Stimulated activated CD8-positive, alpha-beta memory T cell treated with anti-CD3 and anti-CD28 coated beads, Interleukin-15, amount 100 ng/mL, for 48 hours (primary cell): ENCODE data around the gene OFD1.
A peak's percentile ranks its signal among the peaks of the same experiment; 100 is the strongest.

Source experiments
- DNase-seq, 2 donors: peaks; one replicate each; pipeline ENCODE4 v3.0.0-alpha.2; 2020; ENCODE audit warnings: low read depth in 2 of 2

The OFD1 gene

GRCh38 chrX:13734278-13735172 is at the start of gene OFD1, which contains the start of gene TRAPPC2:
OFD1 (plus strand) TSS chrX:13734748; CDS start chrX:13735072, 324 bp downstream.
TRAPPC2 (minus strand) TSS chrX:13734620; CDS start chrX:13719963, 14,657 bp downstream.
- peak; percentile 83 to 86 for DNase-seq

- no peak for DNase-seq
Measured at GRCh38 chrX:13685126-13685763, 49.3 kb upstream of the OFD1 start.

- no peak for DNase-seq
Measured at GRCh38 chrX:13687203-13687602, 47.3 kb upstream of the OFD1 start.

- DNase-seq: no peak
Measured at GRCh38 chrX:13688384-13688957, 46.1 kb upstream of the OFD1 start.

DNA sequence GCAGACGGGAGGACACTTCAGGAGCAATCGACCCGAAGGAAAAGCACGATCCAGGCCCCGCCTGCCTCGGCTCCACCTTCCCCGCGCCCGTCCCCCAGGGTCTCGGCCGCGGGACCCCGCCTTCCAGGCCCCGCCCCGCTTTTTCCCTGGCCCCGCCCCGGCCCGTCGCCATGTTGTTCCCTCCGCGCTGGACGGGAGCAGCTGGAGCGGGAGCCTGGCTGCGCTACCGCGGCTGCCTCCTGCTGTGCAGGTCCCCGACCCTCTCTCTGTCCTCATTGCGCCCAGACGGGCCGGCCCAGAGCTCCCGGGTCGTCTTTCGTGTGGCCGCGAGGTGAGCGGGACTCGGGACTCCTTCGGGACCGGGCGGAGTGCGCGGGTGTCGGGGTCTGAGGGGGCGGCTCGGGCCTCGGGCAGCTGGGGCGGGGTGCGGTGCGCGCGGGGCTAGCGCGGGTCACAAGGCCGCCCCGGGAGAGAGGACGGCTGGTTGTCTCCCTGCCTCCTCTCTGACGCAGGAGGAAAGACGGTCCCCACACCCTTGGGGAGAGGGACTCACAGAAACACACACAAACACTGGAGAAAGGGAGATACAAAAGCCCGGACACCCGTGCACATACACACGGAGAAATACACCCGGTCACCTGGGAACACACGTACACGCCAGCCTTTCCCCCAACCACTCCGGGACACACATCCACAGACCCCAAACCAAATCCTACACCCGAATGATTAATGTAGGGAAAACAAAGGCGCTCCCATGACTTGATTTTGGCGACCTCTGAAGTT is 45.4 kb upstream of the OFD1 start, which contains the start of gene RAB9A:
Gene RAB9A (plus strand): TSS at position 171 of the 783 bp plus-strand sequence. CDS start 19,619 bp downstream, outside the sequence.
- DNase-seq: peak; percentile 71 to 76

DNA sequence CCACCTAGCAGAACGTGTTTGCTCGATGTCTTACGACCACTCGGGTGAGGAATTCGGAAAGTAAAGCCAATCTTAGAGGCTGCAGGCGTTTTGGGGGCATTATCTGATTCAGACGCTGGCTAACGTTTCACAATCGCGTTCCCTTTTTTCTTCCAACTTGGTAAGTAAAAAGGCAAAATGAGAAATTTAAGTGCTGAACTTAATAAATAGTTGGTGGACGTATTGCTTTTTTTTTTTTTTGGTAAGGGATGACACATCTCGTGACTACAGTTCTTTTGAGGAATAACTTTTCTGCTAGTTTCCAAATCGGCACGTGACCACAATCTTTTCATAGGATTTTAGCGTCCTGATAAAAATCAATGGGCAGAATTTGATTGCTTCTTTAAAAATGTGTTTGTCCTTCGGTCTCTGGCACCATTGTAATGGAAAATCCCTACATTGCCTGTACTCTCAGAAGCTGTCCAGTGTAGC is 44.8 kb upstream of the OFD1 start:
- no peak for DNase-seq

DNA sequence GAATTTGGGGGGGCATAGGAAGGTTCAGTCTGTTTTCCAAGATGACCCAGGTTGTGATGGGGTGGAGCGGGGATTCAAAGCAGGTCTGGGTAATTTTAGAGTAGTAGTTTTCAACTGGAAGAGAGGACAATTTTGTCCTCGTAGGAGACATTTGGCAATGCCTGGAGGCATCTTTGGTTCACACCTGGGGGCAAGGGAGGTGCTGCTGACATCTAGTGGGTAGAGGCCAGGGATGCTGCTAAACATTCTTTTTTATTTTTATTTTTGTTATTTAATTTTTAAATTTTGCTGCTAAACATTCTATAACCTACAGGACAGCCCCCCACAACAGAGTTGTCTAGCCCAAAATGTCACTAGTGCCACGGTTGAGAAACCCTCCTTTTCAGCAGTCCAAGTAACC is 43.7 kb upstream of the OFD1 start:
- DNase-seq: no peak

GRCh38 chrX:13691841-13692371 is 42.6 kb upstream of the OFD1 start:
- DNase-seq: no peak

DNA sequence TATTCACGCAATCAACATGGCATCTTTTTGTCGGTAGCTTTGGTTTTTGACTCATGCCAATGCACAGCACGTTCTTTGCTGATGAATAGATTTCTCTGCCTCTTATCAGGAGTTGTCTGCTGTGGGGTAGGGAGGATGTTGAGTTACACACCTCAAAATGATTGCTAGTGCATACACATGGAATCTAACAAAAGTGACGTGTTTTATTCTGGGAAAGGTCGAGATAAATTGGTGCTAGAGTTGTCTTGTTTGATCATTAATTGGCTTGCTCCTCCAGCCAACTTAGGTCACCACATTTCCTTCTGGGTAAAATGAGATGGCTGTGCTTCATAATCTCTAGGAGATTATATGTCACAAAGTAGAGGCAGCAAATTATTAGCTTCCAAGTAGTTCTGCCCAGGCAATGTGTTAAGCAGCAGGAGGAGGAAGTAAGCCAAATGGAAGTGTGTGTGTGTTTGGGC is 41.7 kb upstream of the OFD1 start:
- DNase-seq: no peak

GRCh38 chrX:13693341-13693961 is 41.1 kb upstream of the OFD1 start:
- DNase-seq: no peak

- DNase-seq: no peak
Measured at GRCh38 chrX:13694359-13694758, 40.2 kb upstream of the OFD1 start.

DNA sequence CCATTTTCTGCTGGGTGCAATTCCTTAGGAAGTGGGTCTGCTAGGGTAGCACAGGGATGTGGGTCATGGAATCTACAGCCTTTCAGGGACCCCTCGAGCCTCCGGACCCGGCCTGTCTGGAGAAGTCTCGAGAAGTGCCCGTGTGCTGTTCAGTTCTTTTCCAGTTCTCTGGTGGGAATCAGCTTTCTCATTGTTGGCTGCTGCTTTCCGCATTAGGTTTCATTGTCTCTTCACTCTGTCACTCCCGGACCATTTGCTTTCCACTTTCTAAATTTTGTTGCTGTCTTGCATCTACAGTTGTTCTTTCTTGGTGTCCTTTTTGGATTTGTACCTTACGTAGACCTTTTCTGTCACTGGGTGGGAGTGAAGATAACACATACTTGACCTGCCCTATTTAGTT is 39.6 kb upstream of the OFD1 start:
- no peak for DNase-seq

- no peak for DNase-seq
Measured at GRCh38 chrX:13695601-13696115, 38.9 kb upstream of the OFD1 start.

DNA sequence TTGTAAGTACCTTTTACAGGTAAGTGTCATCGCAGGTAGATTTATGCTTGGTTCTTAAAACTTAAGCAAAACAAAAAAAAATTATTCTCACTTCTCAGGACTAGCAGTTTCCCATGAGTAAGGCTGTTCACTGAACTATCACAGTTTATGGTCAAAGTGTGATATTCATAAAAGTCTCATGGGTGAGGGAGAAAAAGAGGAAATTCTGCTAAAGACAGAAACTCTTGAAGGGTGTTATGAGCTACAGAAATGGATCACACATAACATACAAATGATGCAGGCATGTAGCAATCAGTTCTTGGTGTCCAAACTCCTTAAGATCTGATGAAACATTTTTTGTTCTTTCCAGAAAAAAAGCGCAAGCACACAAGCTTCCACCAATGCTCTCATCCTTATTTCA is 37.1 kb upstream of the OFD1 start:
- DNase-seq: no peak

DNA sequence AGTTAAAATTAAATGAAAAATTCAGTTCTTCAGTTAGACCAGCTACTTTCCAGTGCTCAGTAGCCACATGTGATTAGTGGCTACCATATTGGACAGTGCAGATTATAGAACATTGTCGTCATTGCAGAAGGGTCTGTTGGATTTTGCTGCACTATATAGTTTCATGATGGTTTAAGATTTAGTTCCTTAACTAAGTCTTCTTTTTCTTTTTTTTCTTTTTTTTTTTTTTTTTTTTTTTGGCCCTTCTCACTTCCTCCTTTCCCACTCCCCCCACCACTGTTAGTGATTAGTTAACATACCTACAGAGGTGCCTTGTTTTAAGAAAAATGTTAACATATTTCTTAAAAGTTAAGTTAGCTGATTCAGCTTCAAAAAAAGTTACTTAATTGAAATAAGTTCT is 36.6 kb upstream of the OFD1 start:
- no peak for DNase-seq

GRCh38 chrX:13698432-13698831 is 36.1 kb upstream of the OFD1 start:
- no peak for DNase-seq

DNA sequence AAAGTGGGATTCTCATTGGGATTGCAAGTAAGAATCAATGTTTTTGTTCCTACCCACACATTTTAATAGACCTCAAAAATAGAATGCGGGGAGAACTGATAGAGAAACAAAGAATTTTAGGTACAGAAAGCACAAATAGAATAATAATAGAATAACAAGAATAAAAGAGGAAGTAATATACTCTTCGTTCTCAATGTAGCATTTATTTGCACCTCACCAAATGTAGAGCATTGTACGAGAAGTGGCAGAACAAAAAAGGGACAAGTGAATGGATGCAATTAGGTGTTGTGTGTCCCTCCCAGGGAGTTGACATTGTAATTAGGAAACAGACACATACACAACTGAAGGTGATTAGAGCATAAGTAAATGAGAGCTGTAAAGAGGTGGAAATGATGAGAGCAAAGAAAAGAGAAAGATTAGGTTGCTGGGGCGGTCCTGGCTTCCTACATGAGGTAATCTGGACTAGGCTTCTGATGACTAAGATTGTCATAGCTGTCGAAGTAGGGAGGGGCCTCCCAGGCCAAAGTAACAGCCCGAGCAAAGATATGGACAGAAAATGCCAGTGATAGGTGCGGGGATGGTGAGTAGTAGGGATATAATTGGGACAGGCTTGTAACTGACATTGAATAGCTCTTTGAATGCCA is 35.2 kb upstream of the OFD1 start:
- DNase-seq: no peak

GRCh38 chrX:13700380-13700779 is 34.2 kb upstream of the OFD1 start:
- DNase-seq: no peak

DNA sequence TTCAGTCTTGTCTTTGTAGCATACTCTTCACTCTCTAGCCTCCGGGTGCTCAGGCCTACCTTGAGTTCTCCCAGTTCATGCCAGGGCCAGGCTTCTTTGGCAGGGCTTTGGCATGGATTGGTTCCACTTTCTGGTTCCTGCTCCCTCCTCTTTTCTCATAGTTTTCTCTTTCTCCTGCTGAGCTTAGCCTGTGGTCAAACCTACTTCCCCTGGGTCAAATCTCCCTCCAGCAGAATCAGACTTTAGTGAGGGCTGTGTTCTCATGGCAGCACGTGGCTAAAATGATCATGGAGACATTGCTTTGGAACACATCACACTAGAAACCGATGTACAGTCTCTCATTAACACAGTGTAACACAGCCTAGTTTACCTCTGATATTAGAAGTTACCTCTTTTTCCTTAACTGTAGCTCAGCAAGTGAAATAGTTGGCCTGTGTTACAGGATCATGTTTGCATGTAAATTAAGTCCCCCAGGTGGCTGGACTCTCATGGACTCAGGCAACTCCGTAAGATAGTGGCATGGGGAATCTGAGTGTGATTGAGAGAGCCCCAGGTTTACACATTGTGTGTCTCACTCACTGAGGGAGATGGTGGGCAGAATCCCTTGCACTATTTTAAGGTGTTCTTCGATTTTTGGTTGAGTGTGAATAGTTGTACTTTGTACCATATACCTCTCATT is 32.3 kb upstream of the OFD1 start:
- no peak for DNase-seq
